Activated CD4-positive, alpha-beta memory T cell treated with anti-CD3 and anti-CD28 coated beads for 36 hours (primary cell): ENCODE measurements around the gene DRD4. TPM values are rescaled to one million over a fixed set of nuclear protein-coding genes. Genes with fewer than 3 reads are reported as not detected.

Experiments used
- CTCF ChIA-PET: fragments of 350-600 bp; sonication (Branson Sonifier 250); formaldehyde crosslinking; loops from one replicate; lab custom pipeline; 2021; ENCODE audit warnings: antibody characterized with exemption, inconsistent platforms; lab: Charles Lee
- POLR2A ChIA-PET: fragments of 350-600 bp; sonication (Branson Sonifier 250); formaldehyde crosslinking; loops from one replicate; lab custom pipeline; 2021; ENCODE audit warnings: antibody characterized with exemption; lab: Charles Lee
- DNase-seq: peaks from one replicate; pipeline ENCODE4 v3.0.0-alpha.2; 2020
- H3K27ac Mint-ChIP-seq: one replicate; pipeline ENCODE4 v1.8.0; 2021; ENCODE audit warnings: mixed read lengths
- H3K27me3 Mint-ChIP-seq: one replicate; pipeline ENCODE4 v1.8.0; 2021; ENCODE audit warnings: mixed read lengths
- H3K36me3 Mint-ChIP-seq: one replicate; pipeline ENCODE4 v1.8.0; 2021; ENCODE audit warnings: mixed read lengths
- H3K4me1 Mint-ChIP-seq: one replicate; pipeline ENCODE4 v1.8.0; 2021; ENCODE audit warnings: low read depth, mixed read lengths
- H3K4me3 Mint-ChIP-seq: one replicate; pipeline ENCODE4 v1.8.0; 2021; ENCODE audit warnings: mild to moderate bottlenecking, mixed read lengths
- H3K9me3 Mint-ChIP-seq: one replicate; pipeline ENCODE4 v1.8.0; 2021; ENCODE audit warnings: mixed read lengths
- intact Hi-C: fragments of 100-400 bp; cut with micrococcal nuclease; formaldehyde crosslinking; loops from one replicate; pipeline ENCODE4 v1.15.1; 2023
- total RNA-seq, 2 experiments: library from RNA; stranded (reverse); gene quantifications; one replicate each; pipeline ENCODE4 v1.2.3, GENCODE V29; 2021

The DRD4 gene
- total RNA-seq, 2 experiments from 2014 or later: 0.21 to 0.39 TPM

DNA sequence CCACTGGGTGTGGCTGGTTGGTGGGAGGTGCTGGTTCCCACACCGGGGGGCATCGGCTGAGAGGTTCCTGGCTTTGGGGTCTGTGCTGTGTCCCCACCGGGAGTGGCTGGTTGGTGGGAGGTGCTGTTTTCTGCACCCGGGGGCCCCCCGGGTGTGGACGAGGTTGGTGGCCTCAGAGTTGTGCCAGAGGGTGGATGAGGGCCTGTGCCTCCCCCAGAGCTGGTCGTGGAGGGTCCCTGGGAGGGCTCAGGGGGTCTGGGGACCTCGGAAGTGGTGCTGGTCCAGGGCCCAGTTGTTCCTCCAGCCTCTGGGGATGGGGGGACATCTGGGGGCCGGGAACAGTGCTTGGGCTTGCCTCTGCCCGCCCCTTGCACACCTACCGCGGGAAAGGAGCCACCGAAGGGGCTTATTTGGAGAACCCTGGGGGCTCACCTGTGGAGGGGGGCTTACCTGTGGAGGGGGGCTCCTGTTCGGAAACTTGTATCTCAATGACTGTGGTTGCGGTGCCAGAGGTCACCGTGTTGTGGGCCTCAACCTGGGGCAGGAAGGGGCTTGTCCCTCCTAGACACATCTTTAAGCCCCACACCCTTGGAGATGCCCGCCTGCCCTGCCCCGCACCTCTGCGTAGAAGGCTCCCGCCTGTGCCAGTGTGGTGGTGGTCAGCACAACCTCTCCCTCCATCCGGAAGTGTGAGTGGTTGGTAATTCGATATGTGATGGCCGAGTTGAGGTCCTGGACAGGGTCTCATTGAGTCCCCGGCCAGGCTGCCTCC is 18.0 kb upstream of the DRD4 start:
- intact Hi-C loops: loop anchor here (5.0 kb wide), 2 partner anchors 42 to 178 kb away; partner anchors contain the start of genes PHRF1 and SLC25A22
- CTCF ChIA-PET: no interaction called here
- peaks cover 12% of the 10 kb centered on the region for H3K36me3 Mint-ChIP-seq
- no peak for DNase-seq
- H3K4me1 Mint-ChIP-seq: peaks cover 9% of the 10 kb centered on the region
- no peak overlapping the region for H3K27ac Mint-ChIP-seq
- H3K4me3 Mint-ChIP-seq: no peak overlapping the region
- H3K9me3 Mint-ChIP-seq: no peaks in the 10 kb centered on the region
- POLR2A ChIA-PET: no interaction called here
- H3K27me3 Mint-ChIP-seq: no peaks in the 10 kb centered on the region

DNA sequence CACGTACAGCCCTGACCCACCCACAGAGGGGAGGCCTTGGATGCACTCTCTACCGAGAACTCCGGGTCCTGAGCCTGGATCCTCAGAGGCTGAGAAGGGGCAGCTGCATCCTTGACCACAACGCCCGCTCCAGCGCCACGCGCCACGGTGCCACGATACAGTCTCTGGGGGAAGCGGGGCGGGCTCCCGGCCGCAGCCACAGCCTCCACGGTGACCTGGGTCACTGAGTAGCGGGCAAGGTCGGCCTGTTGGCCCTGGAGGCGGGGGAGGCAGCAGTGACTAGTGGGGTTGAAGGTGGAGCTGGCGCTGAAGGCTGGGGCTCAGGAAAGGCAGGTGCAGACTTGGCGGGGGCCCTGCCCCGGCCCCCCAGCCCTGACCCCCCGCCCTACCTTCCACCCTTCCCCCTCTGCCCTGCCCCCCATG is 17.4 kb upstream of the DRD4 start:
- Mint-ChIP-seq H3K36me3 (peaks cover 6% of the 10 kb centered on the region), H3K4me3 (no peak overlapping the region), H3K27me3 (no peaks in the 10 kb centered on the region), H3K4me1 (peaks cover 3% of the 10 kb centered on the region), H3K9me3 (no peaks in the 10 kb centered on the region), H3K27ac (no peak overlapping the region)
- no peak for DNase-seq
- ChIA-PET POLR2A (no interaction called here), CTCF (no interaction called here)
- intact Hi-C loops: loop anchor here (5.0 kb wide), 2 partner anchors 42 to 178 kb away; partner anchors contain the start of genes PHRF1 and SLC25A22

DNA sequence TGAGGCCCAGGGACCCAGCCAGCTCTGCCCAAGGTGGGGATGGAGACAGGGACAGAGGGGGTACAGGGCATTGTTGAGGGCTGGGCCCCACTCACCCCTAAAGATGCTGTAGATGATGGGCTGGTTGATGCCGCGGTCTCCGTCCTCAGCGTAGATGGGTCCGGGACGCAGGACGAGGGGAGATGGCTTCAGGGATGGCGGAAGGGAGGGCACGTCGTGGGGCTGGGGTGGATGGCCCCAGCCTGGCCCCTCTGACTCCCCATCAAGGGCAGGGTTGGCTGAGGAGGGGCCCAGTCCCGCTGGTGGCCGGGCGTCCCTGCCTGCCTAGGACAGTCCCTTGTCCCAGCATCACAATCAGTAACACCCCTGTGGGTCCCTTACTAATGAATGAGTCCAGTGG is 16.9 kb upstream of the DRD4 start:
- no peak overlapping the region for H3K4me3 Mint-ChIP-seq
- ChIA-PET CTCF (no interaction called here), POLR2A (no interaction called here)
- no peaks in the 10 kb centered on the region for H3K9me3 Mint-ChIP-seq
- H3K27ac Mint-ChIP-seq: no peak overlapping the region
- peaks cover 2% of the 10 kb centered on the region for H3K4me1 Mint-ChIP-seq
- no peak for DNase-seq
- no peaks in the 10 kb centered on the region for H3K27me3 Mint-ChIP-seq
- peaks cover 4% of the 10 kb centered on the region for H3K36me3 Mint-ChIP-seq
- intact Hi-C loops: no loop called here

DNA sequence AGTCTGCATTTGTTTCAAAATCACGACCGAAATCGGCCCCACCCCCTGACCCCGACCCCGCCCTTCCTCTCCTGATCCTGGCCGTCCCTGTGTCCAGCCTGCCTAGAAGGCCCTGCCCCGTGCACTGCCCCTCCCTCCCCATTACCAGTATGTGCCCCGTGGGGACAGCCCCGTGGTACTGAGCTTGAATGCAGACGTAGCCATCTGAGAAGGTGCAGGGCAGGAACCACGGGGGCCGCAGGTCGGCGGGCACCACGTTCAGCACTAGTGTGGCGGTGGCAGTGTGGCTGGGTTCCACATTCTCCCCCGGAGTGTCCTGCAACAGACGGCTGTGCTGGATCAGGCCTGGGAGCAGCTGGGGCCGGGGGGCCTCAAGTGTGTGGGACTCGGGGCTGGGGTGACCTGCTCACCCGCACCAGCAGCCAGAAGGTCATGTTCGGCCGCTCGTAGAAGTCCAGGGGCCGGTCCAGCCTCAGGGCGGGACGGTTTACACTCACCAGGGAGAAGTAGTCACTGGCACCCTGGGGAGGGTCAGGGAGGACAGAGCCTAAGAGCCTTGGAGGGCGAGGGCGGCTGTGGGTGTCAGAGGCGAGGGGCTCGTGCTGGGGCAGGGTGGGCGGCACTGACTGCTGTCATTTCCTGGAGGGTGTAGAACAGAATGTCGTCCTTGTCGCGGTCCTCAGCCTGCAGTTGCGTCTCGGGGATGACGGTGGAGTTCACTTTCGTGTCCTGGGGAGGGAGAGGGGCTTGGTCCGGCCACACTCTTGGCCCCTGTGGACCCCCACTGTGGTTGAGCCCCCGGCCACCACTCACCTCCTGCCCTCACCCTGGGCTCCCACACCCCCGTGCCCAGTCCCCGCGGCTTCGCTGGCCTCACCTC is 15.9 kb upstream of the DRD4 start:
- no peak for DNase-seq
- H3K4me1 Mint-ChIP-seq: no peaks in the 10 kb centered on the region
- H3K27ac Mint-ChIP-seq: no peak overlapping the region
- H3K9me3 Mint-ChIP-seq: no peaks in the 10 kb centered on the region
- intact Hi-C loops: no loop called here
- CTCF ChIA-PET: no interaction called here
- no peaks in the 10 kb centered on the region for H3K27me3 Mint-ChIP-seq
- POLR2A ChIA-PET: no interaction called here
- no peak overlapping the region for H3K4me3 Mint-ChIP-seq
- peaks cover 1% of the 10 kb centered on the region for H3K36me3 Mint-ChIP-seq

DNA sequence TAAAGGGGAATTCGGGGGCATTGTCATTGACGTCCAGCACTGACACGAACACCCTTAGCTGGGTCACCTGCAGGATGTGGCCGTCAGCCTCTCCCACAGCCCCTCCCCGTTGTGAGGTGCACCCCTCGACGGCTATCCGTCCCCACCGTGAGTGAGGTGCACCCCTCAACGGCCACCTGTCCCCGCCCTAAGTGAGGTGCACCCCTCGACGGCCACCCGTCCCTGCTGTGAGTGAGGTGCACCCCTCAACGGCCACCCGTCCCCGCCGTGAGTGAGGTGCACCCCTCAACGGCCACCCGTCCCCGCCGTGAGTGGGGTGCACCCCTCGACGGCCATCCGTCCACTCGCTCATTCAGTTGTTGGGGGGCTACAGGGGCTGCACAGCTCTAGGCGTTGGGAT is 15.2 kb upstream of the DRD4 start:
- Mint-ChIP-seq H3K27me3 (no peaks in the 10 kb centered on the region), H3K9me3 (no peaks in the 10 kb centered on the region), H3K4me1 (no peaks in the 10 kb centered on the region), H3K4me3 (no peak overlapping the region), H3K27ac (no peak overlapping the region), H3K36me3 (peaks cover 1% of the 10 kb centered on the region)
- ChIA-PET POLR2A (no interaction called here), CTCF (no interaction called here)
- intact Hi-C loops: no loop called here
- no peak for DNase-seq

DNA sequence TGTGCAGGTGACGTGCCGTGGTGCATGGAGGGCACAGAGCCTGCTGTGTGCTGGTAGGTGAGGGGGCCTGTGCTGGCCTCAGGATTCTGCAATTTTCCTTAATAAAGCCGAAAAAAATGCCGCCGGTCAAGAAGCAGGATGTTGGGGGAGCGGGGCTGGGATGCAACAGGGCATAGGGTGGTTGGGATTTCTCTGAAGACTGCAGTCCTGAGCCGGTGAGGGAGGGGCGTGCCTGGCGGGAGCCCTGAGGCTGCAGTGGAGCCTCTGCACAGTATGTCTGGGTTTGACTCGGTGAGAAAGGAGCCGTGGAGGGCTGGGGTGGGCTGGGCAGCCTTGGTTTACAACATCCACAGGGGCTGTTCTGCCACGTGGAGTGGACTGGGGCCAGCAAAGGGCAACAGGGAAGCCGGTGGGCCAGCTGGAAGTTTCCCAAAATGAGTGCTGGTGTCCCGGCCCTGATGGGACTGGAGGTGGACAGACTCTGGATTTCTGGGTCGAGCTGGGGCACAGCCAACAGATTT is 13.7 kb upstream of the DRD4 start:
- POLR2A ChIA-PET: interaction anchor here (0.6 kb wide), 1 partner anchor 515 kb away, joined by 3 read pairs; no protein-coding TSS in a partner anchor
- Mint-ChIP-seq H3K9me3 (no peaks in the 10 kb centered on the region), H3K4me1 (peaks cover 8% of the 10 kb centered on the region), H3K27me3 (peaks cover 8% of the 10 kb centered on the region), H3K4me3 (no peak overlapping the region), H3K27ac (no peak overlapping the region), H3K36me3 (peaks cover 1% of the 10 kb centered on the region)
- CTCF ChIA-PET: no interaction called here
- DNase-seq: no peak
- intact Hi-C loops: no loop called here

DNA sequence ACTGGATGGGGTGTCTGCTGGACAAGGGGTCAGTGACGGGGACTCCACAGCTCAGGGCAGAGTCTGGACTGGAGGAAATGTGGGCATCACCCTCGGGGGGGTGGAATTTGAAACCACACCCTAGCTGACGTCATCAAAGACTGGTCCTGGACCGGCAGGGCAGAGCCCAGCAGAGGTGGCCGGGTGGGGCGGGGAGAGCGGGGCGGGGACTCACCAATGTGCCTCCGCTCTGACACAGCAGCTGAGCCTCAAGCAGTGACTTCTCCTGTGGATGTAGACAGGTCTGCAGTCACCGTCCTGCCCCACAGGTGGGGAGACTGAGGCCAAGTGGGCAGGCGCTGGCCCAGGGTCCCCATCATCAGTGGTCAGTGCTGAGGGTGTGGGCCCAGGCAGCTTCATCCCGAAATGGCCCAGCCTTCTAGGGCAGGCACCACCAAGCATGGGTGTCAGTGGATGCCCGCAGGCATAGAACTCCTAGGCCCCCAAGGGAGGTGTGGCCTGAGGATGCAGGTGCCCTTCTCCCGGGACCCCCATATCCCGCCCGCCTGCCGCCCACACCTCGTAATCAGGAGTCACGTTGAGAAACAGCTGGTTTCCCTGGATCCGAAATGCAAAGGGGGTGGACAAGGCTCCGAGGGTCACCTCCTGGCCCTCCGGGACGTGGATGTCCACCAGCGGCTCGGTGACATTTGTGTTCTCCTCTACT is 12.9 kb upstream of the DRD4 start:
- Mint-ChIP-seq H3K36me3 (peaks cover 1% of the 10 kb centered on the region), H3K4me3 (no peak overlapping the region), H3K4me1 (peaks cover 14% of the 10 kb centered on the region), H3K27ac (no peak overlapping the region), H3K9me3 (no peaks in the 10 kb centered on the region), H3K27me3 (peaks cover 10% of the 10 kb centered on the region)
- intact Hi-C loops: no loop called here
- ChIA-PET CTCF (no interaction called here), POLR2A (no interaction called here)
- DNase-seq: no peak

DNA sequence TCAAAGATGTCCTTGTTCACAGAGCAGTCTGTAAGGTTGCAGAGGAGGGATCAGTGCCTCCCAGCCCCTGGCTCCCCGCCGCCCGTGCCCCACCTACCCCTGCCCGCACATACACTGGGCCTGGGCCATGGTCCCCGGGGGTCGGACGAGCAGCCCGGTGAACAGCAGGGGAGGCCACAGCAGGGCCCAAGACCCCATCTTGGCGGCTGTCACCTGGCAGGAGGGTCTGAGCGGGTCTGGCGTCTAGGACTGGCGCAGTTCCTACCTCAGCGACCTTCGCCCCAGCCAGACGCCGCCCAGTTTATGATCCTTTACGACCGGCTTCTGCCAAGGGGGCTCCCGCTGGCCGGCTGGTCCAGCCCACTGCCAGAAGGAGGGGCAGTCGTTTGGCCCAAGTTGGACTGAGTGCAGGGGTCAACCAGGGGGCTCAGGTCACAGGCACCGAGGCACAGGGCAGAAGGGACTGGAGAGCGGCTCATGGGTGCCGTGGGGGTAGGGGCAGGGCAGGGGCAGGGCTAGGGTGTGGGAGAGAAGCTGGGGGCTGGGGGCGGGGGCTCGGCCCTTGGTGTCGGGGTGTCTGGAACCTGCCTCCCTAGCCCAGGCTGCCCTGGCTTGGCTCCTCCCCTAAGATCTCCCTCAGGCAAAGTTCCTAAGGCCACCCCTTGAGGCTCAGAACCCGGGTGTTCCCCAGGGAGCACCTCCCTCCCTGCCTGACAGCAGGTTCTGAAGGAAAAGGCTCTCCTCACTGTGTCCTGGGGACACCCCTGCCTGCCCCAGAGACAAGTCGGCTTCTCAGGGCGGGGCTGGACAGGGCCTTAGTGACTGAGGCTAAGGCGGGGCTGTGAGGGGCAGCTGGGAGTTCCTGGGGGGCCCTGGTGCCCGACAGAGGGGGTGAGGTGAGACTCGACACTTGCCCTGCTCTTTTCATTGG is 12.1 kb upstream of the DRD4 start, which contains the start of gene CDHR5:
Gene CDHR5 (minus strand): TSS at position 251 of the 931 bp plus-strand sequence. CDS start 53 bp downstream, at position 198.
- peaks cover 1% of the 10 kb centered on the region for H3K36me3 Mint-ChIP-seq
- H3K4me1 Mint-ChIP-seq: peaks cover 20% of the 10 kb centered on the region
- H3K9me3 Mint-ChIP-seq: no peaks in the 10 kb centered on the region
- ChIA-PET CTCF (no interaction called here), POLR2A (no interaction called here)
- intact Hi-C loops: no loop called here
- no peak for DNase-seq
- H3K27me3 Mint-ChIP-seq: peaks cover 10% of the 10 kb centered on the region
- no peak within 1 kb of the TSS for H3K27ac Mint-ChIP-seq
- H3K4me3 Mint-ChIP-seq: no peak within 1 kb of the TSS

DNA sequence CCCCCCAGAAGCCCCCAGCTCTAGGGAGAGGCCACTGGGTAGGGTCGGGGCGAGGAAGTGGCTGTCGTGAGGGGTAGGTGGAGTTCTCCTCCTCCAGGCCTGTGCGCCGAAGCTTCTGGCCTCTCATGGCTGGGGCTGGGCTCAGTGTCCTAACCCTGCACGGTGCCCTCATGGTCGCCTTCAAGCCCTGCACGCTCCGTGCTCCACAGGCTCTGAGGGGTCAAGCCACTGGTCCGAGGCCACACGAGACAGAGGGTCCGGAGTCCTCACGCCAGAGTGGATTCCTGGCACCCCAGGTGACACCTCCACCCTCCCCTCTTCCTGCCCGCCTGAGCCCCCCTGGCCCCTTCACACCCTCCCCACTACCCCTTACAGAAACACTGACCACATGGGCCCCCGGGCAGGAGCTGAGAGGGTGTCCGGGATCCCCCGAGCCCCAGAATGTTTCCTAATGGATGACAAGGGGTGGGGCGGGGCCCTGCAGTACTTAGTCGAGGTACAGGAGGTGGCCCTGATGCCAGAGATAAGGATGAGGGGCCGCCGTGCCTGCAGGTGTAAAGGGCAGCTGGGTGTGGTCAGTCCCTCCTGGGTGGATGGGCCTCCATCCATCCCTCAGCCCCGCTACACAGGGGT is 11.3 kb upstream of the DRD4 start:
- ChIA-PET CTCF (no interaction called here), POLR2A (no interaction called here)
- no peak overlapping the region for H3K4me3 Mint-ChIP-seq
- no peak for DNase-seq
- peaks cover 1% of the 10 kb centered on the region for H3K36me3 Mint-ChIP-seq
- intact Hi-C loops: no loop called here
- H3K4me1 Mint-ChIP-seq: peaks cover 20% of the 10 kb centered on the region
- no peaks in the 10 kb centered on the region for H3K9me3 Mint-ChIP-seq
- peaks cover 10% of the 10 kb centered on the region for H3K27me3 Mint-ChIP-seq
- H3K27ac Mint-ChIP-seq: no peak overlapping the region

DNA sequence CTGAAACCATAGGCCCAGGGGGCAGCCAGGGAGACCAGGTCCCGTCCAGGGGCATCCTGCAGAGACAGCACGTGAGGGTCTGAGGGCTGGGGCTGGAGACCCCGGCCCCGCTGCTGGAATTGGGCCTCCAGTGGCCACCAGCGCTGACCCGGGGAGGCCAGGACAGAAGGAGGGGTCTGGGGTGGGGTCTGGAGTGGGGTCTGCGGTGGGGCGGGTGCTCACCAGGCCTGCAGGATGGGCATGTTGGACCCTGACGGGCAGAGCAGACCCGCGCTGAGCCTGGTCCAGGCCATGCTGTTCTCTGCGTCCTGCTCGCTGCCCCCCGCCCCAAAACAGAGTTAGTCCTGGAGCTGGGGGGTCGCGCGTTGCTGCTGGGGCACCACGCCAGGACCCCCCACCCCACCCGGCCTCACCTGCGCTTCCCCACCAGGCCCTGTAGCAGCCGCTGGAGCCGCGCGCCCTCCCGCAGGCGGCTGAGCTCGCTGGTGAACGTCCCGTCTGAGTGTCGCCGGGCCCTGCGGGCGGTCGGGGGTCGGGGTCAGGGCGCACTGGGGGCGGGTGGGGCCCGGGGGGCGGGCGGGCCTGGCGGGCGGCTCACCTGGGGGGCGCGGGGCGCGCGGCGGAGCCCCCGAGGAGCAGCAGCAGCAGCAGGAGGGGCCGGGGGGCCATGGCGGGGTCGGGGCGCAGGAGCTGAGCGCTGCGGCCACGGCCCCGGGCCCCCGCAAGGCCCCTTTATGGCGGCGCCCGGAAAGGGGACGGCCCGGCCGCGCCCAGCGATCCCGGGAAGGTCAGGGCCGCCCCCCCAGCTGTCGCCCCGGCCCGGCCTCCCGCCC is 10.4 kb upstream of the DRD4 start, which contains the start of gene SCT:
Gene SCT (minus strand): TSS at position 707 of the 833 bp plus-strand sequence. CDS start 38 bp downstream, at position 669.
- no peak within 1 kb of the TSS for H3K27ac Mint-ChIP-seq
- H3K4me1 Mint-ChIP-seq: peaks cover 20% of the 10 kb centered on the region
- H3K9me3 Mint-ChIP-seq: no peaks in the 10 kb centered on the region
- intact Hi-C loops: no loop called here
- ChIA-PET CTCF (interaction anchor here (0.8 to 1.2 kb wide), 2 partner anchors 72 to 79 kb away, joined by 3 read pairs; no protein-coding TSS in a partner anchor), POLR2A (no interaction called here)
- peaks cover 10% of the 10 kb centered on the region for H3K27me3 Mint-ChIP-seq
- H3K36me3 Mint-ChIP-seq: peaks cover 1% of the 10 kb centered on the region
- DNase-seq: no peak
- no peak within 1 kb of the TSS for H3K4me3 Mint-ChIP-seq
